ENCODE data around the gene CNTNAP5. TPM values are rescaled to one million over a fixed set of nuclear protein-coding genes. Genes with fewer than 3 reads are reported as not detected.

CNTNAP5 gene
- total and polyA plus RNA-seq, 2 of the 13 experiments (the other 11 are each of a cell fraction or from before 2014, with no cell fraction given): not detected

GRCh38 chr2:124832521-124832920, 807.4 kb downstream of the CNTNAP5 start (continued):
- TF ChIP-seq ZBTB46 (CRISPR knock-in tag; IDR thresholded peaks at IDR 0.05; ENCODE audit: borderline replicate concordance) (no peak), GMEB2 (CRISPR knock-in tag; IDR thresholded peaks at IDR 0.05; ENCODE audit: low read depth) (no peak), BRCA1 (CRISPR knock-in tag; IDR thresholded peaks at IDR 0.05) (no peak), ZNF839 (CRISPR knock-in tag; IDR thresholded peaks at IDR 0.05; ENCODE audit: borderline replicate concordance) (no peak), TEAD2 (CRISPR knock-in tag; IDR thresholded peaks at IDR 0.05) (no peak), ESRRA (CRISPR knock-in tag; IDR thresholded peaks at IDR 0.05; ENCODE audit: low read depth) (no peak), SMARCC2 (IDR thresholded peaks at IDR 0.05) (no peak), ZNF431 (CRISPR knock-in tag; IDR thresholded peaks at IDR 0.05; ENCODE audit: borderline replicate concordance, low read depth) (no peak), GATAD1 (CRISPR knock-in tag; IDR thresholded peaks at IDR 0.05) (no peak), ZNF614 (CRISPR knock-in tag; IDR thresholded peaks at IDR 0.05; ENCODE audit: borderline replicate concordance) (no peak), NR1H2 (CRISPR knock-in tag; IDR thresholded peaks at IDR 0.05; ENCODE audit: borderline replicate concordance, low read depth) (no peak), ATF1 (CRISPR knock-in tag; IDR thresholded peaks at IDR 0.05) (no peak), ZBTB33 (CRISPR knock-in tag; IDR thresholded peaks at IDR 0.05) (no peak), PHF5A (CRISPR knock-in tag; IDR thresholded peaks at IDR 0.05; ENCODE audit: low read depth, unreplicated experiment) (no peak)
